IPS DF 6.9 (cell line): ENCODE measurements around the gene RNF212.
"Not testable (repeated sequence)": the region's sequence is repeated elsewhere in the genome, so short reads cannot be mapped to it uniquely, and the experiment has no call there.

Experiments used
- DNase-seq: peaks from one replicate; pipeline ENCODE4 v3.0.0-alpha.2; 2013; ENCODE audit warnings: low read depth, low spot score
- H3K27ac ChIP-seq: one replicate; pipeline ENCODE4 v1.5.1; 2013; ENCODE audit warnings: low read length, control low read depth
- H3K27me3 ChIP-seq: 2 replicates; pipeline ENCODE4 v1.6.1; 2013; ENCODE audit warnings: mild to moderate bottlenecking, low read length; ENCODE audit not compliant: control insufficient read depth, insufficient read depth
- H3K36me3 ChIP-seq: 2 replicates; pipeline ENCODE4 v1.6.1; 2013; ENCODE audit warnings: low read length; ENCODE audit not compliant: control insufficient read depth, insufficient read depth
- H3K4me1 ChIP-seq: 2 replicates; pipeline ENCODE4 v1.6.1; 2013; ENCODE audit warnings: low read length; ENCODE audit not compliant: control insufficient read depth, insufficient read depth
- H3K4me3 ChIP-seq: 2 replicates; pipeline ENCODE4 v1.5.1; 2013; ENCODE audit warnings: mild to moderate bottlenecking, low read length
- H3K9me3 ChIP-seq: 2 replicates; pipeline ENCODE4 v1.6.1; 2013; ENCODE audit warnings: low read length, inconsistent platforms; ENCODE audit not compliant: control insufficient read depth, insufficient read depth
- WGBS: extraction: QIAGEN DNeasy Blood & Tissue Kit; methylation state at CpG from one replicate; pipeline ENCODE4 v1.1.7; 2013; ENCODE audit warnings: mixed read lengths, missing lambda C conversion rate; ENCODE audit not compliant: insufficient read length, insufficient coverage; 5-methylcytosine and 5-hydroxymethylcytosine counted together

The RNF212 gene

GRCh38 chr4:1139860-1140259 is 26.5 kb upstream of the RNF212 start:
- Histone ChIP-seq H3K36me3 (no peaks in the 10 kb centered on the region), H3K4me1 (no peaks in the 10 kb centered on the region), H3K27me3 (no peaks in the 10 kb centered on the region), H3K4me3 (no peak overlapping the region), H3K27ac (no peak overlapping the region), H3K9me3 (no peaks in the 10 kb centered on the region; the same call in 1 of the 2 replicates)
- WGBS: no CpG with 5 or more reads among the region's 1 CpG
- DNase-seq: no peak

DNA sequence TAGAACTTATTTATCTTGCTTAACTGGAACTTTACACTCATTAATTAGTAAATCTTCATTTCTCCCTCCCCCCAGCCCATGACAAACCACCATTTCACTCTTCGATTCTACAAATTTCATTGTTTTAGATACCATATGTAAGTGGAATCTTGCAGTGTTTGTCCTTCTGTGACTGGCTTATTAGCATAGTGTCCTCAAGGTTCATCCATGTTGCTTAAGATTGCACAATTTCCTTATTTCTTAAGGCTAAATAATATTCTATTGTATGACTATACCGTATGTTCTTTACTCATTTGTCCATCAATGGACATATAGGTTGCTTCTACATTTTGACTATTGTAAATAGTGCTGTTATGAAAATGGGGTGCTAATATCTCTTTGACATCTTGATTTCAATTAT is 24.5 kb upstream of the RNF212 start:
- no peaks in the 10 kb centered on the region for H3K27me3 ChIP-seq
- H3K9me3 ChIP-seq: no peaks in the 10 kb centered on the region
- DNase-seq: no peak
- H3K4me1 ChIP-seq: no peaks in the 10 kb centered on the region
- 100% methylated on average over 1 of the region's 2 CpGs for WGBS
- no peak overlapping the region for H3K4me3 ChIP-seq
- no peaks in the 10 kb centered on the region for H3K36me3 ChIP-seq
- no peak overlapping the region for H3K27ac ChIP-seq

DNA sequence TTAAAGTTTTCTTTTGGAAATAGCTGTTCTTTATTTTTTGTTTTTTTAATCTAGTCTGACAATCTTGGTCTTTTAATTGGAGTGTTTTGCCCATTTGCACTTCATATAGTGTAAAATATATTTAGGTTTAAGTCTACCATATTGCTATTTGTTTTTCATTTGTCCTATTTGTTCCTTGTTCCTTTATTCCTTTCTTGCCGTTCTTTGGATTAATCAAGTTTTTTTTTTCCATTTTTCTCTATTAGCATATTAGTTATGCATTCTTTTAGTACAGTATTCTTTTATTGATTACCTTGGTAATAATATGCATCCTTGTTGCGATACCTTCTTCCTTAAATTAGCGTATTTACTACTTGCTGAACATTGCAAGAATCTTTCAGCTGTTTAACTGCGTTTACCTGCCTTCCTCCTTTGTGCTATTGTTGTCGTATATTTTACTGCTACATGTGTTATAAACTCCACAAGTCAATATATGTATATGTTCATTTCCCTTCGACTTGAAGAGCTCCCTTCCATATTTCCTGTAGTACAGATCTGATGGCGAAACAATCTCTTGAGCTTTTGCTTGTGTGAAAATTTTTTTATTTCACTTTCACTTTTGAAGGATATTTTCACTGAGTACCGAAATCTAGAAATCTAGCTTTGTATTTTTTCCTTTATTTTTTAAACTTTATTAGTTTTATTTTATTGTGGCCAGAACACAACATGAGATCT is 23.9 kb upstream of the RNF212 start:
- Histone ChIP-seq H3K27ac (no peak overlapping the region), H3K27me3 (no peaks in the 10 kb centered on the region), H3K9me3 (no peaks in the 10 kb centered on the region), H3K36me3 (no peaks in the 10 kb centered on the region), H3K4me3 (no peak overlapping the region), H3K4me1 (no peaks in the 10 kb centered on the region)
- no peak for DNase-seq
- no CpG with 5 or more reads among the region's 8 CpGs for WGBS

GRCh38 chr4:1136048-1136447 is 22.7 kb upstream of the RNF212 start:
- Histone ChIP-seq H3K4me3 (no peak overlapping the region), H3K27ac (no peak overlapping the region), H3K4me1 (no peaks in the 10 kb centered on the region), H3K9me3 (no peaks in the 10 kb centered on the region), H3K27me3 (no peaks in the 10 kb centered on the region), H3K36me3 (no peaks in the 10 kb centered on the region)
- no CpG with 5 or more reads among the region's 4 CpGs for WGBS
- DNase-seq: no peak

DNA sequence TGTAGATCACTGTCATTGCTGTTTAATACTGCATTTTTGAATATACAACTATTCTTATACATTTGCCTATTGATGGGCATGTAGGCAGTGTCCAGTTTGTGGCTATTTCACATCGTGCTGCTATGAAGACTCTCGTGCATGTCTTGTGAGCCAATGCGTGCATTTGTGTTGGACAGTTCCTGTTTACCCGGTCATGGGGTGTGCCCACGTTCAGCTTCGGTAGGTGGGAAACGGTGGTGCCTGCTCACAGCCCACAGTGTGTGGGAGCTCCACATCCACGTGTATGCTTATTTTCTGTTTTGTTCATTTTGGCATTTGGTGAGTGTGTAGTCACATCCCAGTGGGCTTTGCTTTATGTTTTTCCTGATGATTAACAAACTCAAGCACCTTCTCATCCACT is 19.7 kb upstream of the RNF212 start:
- no peaks in the 10 kb centered on the region for H3K4me1 ChIP-seq
- no peaks in the 10 kb centered on the region for H3K36me3 ChIP-seq
- no CpG with 5 or more reads among the region's 8 CpGs for WGBS
- DNase-seq: no peak
- H3K9me3 ChIP-seq: no peaks in the 10 kb centered on the region
- no peak overlapping the region for H3K27ac ChIP-seq
- no peaks in the 10 kb centered on the region for H3K27me3 ChIP-seq
- H3K4me3 ChIP-seq: no peak overlapping the region

- no peaks in the 10 kb centered on the region for H3K9me3 ChIP-seq
- H3K36me3 ChIP-seq: no peaks in the 10 kb centered on the region
- no peak overlapping the region for H3K27ac ChIP-seq
- no peaks in the 10 kb centered on the region for H3K27me3 ChIP-seq
- H3K4me3 ChIP-seq: no peak overlapping the region
- WGBS: no CpG with 5 or more reads among the region's 13 CpGs
- peak; percentile 37 for DNase-seq
- H3K4me1 ChIP-seq: no peaks in the 10 kb centered on the region
Observed at GRCh38 chr4:1130316-1131186, 17.2 kb upstream of the RNF212 start.

DNA sequence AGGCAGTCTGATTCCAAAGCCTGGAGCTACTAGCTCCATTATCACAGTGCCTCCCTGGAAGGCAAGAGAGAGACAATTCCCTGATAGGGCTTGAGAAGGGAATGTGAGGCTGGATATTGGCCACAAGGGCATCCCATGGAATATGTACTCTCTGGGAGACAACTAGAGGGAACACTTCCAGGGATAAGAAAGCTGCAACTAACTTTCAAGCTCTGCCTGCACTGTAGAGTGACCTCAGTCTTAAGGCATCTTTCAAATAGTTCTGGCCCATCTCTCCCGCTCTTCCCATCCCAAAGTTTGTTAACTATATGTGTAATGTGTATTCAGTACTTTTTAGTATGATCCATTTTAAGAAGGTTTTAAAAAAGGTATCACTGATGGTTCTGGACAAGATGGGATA is 13.1 kb upstream of the RNF212 start:
- no peak for DNase-seq
- H3K27me3 ChIP-seq: no peaks in the 10 kb centered on the region
- no peak overlapping the region for H3K27ac ChIP-seq
- H3K36me3 ChIP-seq: no peaks in the 10 kb centered on the region
- no peaks in the 10 kb centered on the region for H3K4me1 ChIP-seq
- no CpG with 5 or more reads among the region's 1 CpG for WGBS
- no peaks in the 10 kb centered on the region for H3K9me3 ChIP-seq
- H3K4me3 ChIP-seq: no peak overlapping the region

GRCh38 chr4:1125466-1125865 is 12.1 kb upstream of the RNF212 start:
- H3K9me3 ChIP-seq, H3K4me3 ChIP-seq, DNase-seq, H3K27ac ChIP-seq, H3K36me3 ChIP-seq, H3K27me3 ChIP-seq, H3K4me1 ChIP-seq: not testable (repeated sequence)
- no CpG with 5 or more reads among the region's 4 CpGs for WGBS

GRCh38 chr4:1124818-1125217 is 11.5 kb upstream of the RNF212 start:
- Histone ChIP-seq H3K4me3 (no peak overlapping the region), H3K36me3 (no peaks in the 10 kb centered on the region), H3K27me3 (no peaks in the 10 kb centered on the region), H3K27ac (no peak overlapping the region), H3K4me1 (no peaks in the 10 kb centered on the region), H3K9me3 (no peaks in the 10 kb centered on the region)
- no peak for DNase-seq
- no CpG with 5 or more reads among the region's 4 CpGs for WGBS

DNA sequence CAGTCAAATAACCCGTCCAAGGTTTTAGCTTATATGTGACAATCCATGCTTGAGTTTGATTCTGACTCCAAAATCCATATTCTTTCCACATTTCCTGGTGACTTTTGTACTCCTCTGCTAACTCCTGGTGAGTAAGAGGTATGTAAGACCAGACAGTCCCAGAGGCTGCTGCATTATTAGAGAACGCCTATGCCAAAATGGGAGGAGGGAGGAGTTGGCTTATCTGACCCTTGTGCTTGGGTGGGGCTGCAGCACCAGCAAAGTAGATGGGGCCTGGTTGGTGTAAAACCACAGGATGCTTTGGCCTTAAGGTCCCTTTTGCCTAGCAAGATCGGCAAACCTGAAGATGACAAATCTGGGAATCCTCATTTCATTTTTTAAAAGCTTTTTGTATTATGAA is 9.1 kb upstream of the RNF212 start:
- DNase-seq: no peak
- Histone ChIP-seq H3K36me3 (no peaks in the 10 kb centered on the region), H3K27ac (no peak overlapping the region), H3K9me3 (no peaks in the 10 kb centered on the region), H3K4me1 (no peaks in the 10 kb centered on the region), H3K4me3 (no peak overlapping the region), H3K27me3 (no peaks in the 10 kb centered on the region)
- no CpG with 5 or more reads among the region's 3 CpGs for WGBS
